Type B pancreatic cell (in vitro differentiated cells): ENCODE measurements around the gene ABCD3. TPM values are rescaled to one million over a fixed set of nuclear protein-coding genes. Genes with fewer than 3 reads are reported as not detected.

Experiments
- DNase-seq: peaks from one replicate; pipeline ENCODE4 v3.0.0; 2021; ENCODE audit warnings: mixed read lengths; ENCODE audit not compliant: unreplicated experiment; ENCODE audit errors: extremely low spot score
- H3K27ac Mint-ChIP-seq: 2 replicates; pipeline ENCODE4 v1.8.0; 2021; ENCODE audit warnings: mild to moderate bottlenecking, mixed read lengths
- H3K27me3 Mint-ChIP-seq: 2 replicates; pipeline ENCODE4 v1.8.0; 2021; ENCODE audit warnings: mixed read lengths
- H3K36me3 Mint-ChIP-seq: 2 replicates; pipeline ENCODE4 v1.8.0; 2021; ENCODE audit warnings: mixed read lengths
- H3K4me1 Mint-ChIP-seq: one replicate; pipeline ENCODE4 v1.8.0; 2021; ENCODE audit warnings: mixed read lengths; ENCODE audit not compliant: unreplicated experiment
- H3K4me3 Mint-ChIP-seq: 2 replicates; pipeline ENCODE4 v1.8.0; 2021; ENCODE audit warnings: mild to moderate bottlenecking, mixed read lengths
- H3K9me3 Mint-ChIP-seq: 2 replicates; pipeline ENCODE4 v1.8.0; 2021; ENCODE audit warnings: mixed read lengths
- CTCF ChIP-seq: fragments of 200-600 bp; sonication (generic); conservative IDR thresholded peaks from 2 replicates; pipeline ENCODE4 v1.5.0; 2021; ENCODE audit warnings: antibody characterized with exemption, mild to moderate bottlenecking
- total RNA-seq: library from RNA; stranded (reverse); gene quantifications from 2 replicates; pipeline ENCODE4 v1.2.1, GENCODE V29; 2021; ENCODE audit warnings: low replicate concordance

Gene ABCD3
- total RNA-seq, 1 donor from 2014 or later = 55.1 TPM

GRCh38 chr1:94401206-94401605 is 17.0 kb upstream of the ABCD3 start:
- Mint-ChIP-seq H3K4me1 (peaks cover 2% of the 10 kb centered on the region), H3K9me3 (no peaks in the 10 kb centered on the region), H3K4me3 (no peak overlapping the region), H3K27me3 (no peaks in the 10 kb centered on the region), H3K36me3 (no peaks in the 10 kb centered on the region), H3K27ac (no peak overlapping the region)
- TF ChIP-seq CTCF = no peak
- no peak for DNase-seq

- Mint-ChIP-seq H3K36me3 (no peaks in the 10 kb centered on the region), H3K27me3 (no peaks in the 10 kb centered on the region), H3K9me3 (no peaks in the 10 kb centered on the region), H3K27ac (no peak overlapping the region), H3K4me3 (no peak overlapping the region), H3K4me1 (no peaks in the 10 kb centered on the region)
- no peak for DNase-seq
- TF ChIP-seq CTCF = no peak
These were observed 11.7 kb upstream of the ABCD3 start for GRCh38 chr1:94406446-94406845.

- Mint-ChIP-seq H3K36me3 (no peaks in the 10 kb centered on the region), H3K27me3 (no peaks in the 10 kb centered on the region), H3K9me3 (no peaks in the 10 kb centered on the region), H3K4me3 (no peak overlapping the region), H3K27ac (no peak overlapping the region), H3K4me1 (no peaks in the 10 kb centered on the region)
- TF ChIP-seq CTCF = no peak
- DNase-seq = no peak
These were observed 9.9 kb upstream of the ABCD3 start for GRCh38 chr1:94408104-94408830.

GRCh38 chr1:94411237-94411636 is 7.0 kb upstream of the ABCD3 start:
- Mint-ChIP-seq H3K27ac (no peak overlapping the region), H3K4me3 (no peak overlapping the region), H3K4me1 (no peaks in the 10 kb centered on the region), H3K27me3 (no peaks in the 10 kb centered on the region), H3K9me3 (no peaks in the 10 kb centered on the region), H3K36me3 (no peaks in the 10 kb centered on the region)
- no peak for DNase-seq
- no peak for TF ChIP-seq CTCF

GRCh38 chr1:94413311-94413710 is 4.9 kb upstream of the ABCD3 start:
- no peaks in the 10 kb centered on the region for H3K4me1 Mint-ChIP-seq
- no peak overlapping the region for H3K27ac Mint-ChIP-seq
- no peak for DNase-seq
- no peak for TF ChIP-seq CTCF
- H3K36me3 Mint-ChIP-seq = no peaks in the 10 kb centered on the region
- no peaks in the 10 kb centered on the region for H3K9me3 Mint-ChIP-seq
- H3K4me3 Mint-ChIP-seq = no peak overlapping the region
- no peaks in the 10 kb centered on the region for H3K27me3 Mint-ChIP-seq
